Mammary epithelial cell (primary cell): Measurements from ENCODE around the gene PLAU.

ENCODE experiments used
- EZH2 ChIP-seq: IDR thresholded peaks from 2 replicates; pipeline ENCODE4 v1.6.1; 2012; ENCODE audit warnings: low read length, inconsistent platforms, borderline replicate concordance
- TF ChIP-seq, protein P1 (sequence below), 2 donors: IDR thresholded peaks in 1 of 2; conservative IDR thresholded peaks in 1 of 2; 2 replicates each; pipeline ENCODE4 v1.5.1; 2011 to 2012; ENCODE audit warnings: inconsistent platforms in 2 of 2, low read length in 2 of 2, mild to moderate bottlenecking in 2 of 2, control low read depth in 1 of 2, low read depth in 1 of 2; ENCODE audit not compliant: insufficient read depth in 1 of 2; ENCODE audit errors: extremely low read depth in 1 of 2

DNA sequence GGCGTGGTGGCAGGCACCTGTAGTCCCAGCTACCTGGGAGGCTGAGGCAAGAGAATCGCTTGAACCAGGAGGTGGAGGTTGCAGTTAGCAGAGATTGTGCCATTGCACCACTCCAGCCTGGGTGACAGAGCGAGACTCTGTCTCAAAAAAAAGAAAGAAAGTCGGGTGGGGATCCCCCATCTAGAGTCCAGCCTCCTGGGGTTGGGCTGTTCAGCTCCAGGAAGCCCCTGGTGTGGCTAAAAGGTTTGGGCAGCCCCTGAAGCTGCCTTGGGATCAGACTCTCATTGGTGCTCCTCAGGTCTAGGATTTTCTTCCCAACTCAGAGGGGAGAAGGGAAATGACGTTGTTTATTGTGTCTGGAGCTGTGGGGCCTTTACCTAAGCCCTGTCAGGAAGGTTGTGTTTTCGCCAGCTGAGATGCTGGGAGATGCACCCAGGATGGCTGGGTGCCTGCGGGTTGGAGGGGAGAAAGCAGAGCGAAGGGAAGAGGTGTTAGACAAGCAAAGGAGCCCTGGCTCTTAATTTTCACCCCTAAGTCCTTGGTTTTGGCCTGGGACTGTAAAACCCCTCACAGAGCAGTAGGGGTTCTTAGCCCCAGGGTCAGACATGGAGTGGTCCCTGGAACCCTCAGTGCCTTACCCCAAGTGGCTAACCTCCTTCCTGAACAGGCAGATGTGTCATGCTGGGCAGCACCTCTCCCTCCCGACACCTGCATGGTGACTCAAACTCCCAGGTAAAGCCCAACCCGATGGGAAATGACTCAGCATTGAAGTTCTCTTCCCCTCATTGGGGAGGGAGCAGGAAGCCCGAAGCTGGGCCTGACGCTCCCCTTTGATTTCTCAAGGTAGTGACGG lies 21.1 kb downstream of the PLAU start:
- TF ChIP-seq EZH2: no peak
- TF ChIP-seq, protein P1, sequence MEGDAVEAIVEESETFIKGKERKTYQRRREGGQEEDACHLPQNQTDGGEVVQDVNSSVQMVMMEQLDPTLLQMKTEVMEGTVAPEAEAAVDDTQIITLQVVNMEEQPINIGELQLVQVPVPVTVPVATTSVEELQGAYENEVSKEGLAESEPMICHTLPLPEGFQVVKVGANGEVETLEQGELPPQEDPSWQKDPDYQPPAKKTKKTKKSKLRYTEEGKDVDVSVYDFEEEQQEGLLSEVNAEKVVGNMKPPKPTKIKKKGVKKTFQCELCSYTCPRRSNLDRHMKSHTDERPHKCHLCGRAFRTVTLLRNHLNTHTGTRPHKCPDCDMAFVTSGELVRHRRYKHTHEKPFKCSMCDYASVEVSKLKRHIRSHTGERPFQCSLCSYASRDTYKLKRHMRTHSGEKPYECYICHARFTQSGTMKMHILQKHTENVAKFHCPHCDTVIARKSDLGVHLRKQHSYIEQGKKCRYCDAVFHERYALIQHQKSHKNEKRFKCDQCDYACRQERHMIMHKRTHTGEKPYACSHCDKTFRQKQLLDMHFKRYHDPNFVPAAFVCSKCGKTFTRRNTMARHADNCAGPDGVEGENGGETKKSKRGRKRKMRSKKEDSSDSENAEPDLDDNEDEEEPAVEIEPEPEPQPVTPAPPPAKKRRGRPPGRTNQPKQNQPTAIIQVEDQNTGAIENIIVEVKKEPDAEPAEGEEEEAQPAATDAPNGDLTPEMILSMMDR (conservative IDR thresholded peaks at IDR 0.05 in 1 of 2, IDR thresholded peaks at IDR 0.05 in 1 of 2; ENCODE audit: extremely low read depth in 1 of 2, insufficient read depth in 1 of 2, low read depth in 1 of 2, low read length in 2 of 2): no peak
